K562 (cell line): ENCODE results near the gene MRPS18B. TPM values are rescaled to one million over a fixed set of nuclear protein-coding genes. Genes with fewer than 3 reads are reported as not detected.
A peak's percentile ranks its signal among the peaks of the same experiment; 100 is the strongest.

Experiments used
- ASH1L ChIP-seq: fragments of 450-650 bp; IDR thresholded peaks from 2 replicates; pipeline ENCODE4 v1.6.1; 2018; ENCODE audit warnings: borderline replicate concordance, mild to moderate bottlenecking, low read depth; ENCODE audit not compliant: partially characterized antibody
- BCL6 ChIP-seq: fragments of 250-450 bp; sonication (Bioruptor Pico); IDR thresholded peaks from 2 replicates; pipeline ENCODE4 v1.4.0; 2020
- CBX1 ChIP-seq: sonication (generic); IDR thresholded peaks from 2 replicates; pipeline ENCODE4 v1.6.1; 2016; ENCODE audit warnings: antibody characterized with exemption, low read depth, mild to moderate bottlenecking
- CREB3 ChIP-seq: fragments of 450-650 bp; conservative IDR thresholded peaks from 2 replicates; pipeline ENCODE4 v1.6.1; 2016; ENCODE audit warnings: missing genetic modification characterization, low read depth, mild to moderate bottlenecking, missing compliant biosample characterization, moderate library complexity
- E4F1 ChIP-seq: fragments of 250-450 bp; sonication (Bioruptor Pico); IDR thresholded peaks from 2 replicates; pipeline ENCODE4 v1.5.0; 2021; ENCODE audit warnings: mild to moderate bottlenecking, borderline replicate concordance
- ELF4 ChIP-seq: fragments of 450-650 bp; formaldehyde crosslinking; IDR thresholded peaks from 2 replicates; pipeline ENCODE4 v1.4.0; 2022; ENCODE audit warnings: missing genetic modification characterization
- GATAD2A ChIP-seq: fragments of 450-650 bp; IDR thresholded peaks from 2 replicates; pipeline ENCODE4 v1.6.1; 2017
- HSF4 ChIP-seq: fragments of 250-450 bp; sonication (Bioruptor Pico); IDR thresholded peaks from 2 replicates; pipeline ENCODE4 v2.1.2; 2022; ENCODE audit warnings: mild to moderate bottlenecking, moderate library complexity, borderline replicate concordance
- MAFF ChIP-seq: IDR thresholded peaks from 2 replicates; pipeline ENCODE4 v1.6.1; 2012; ENCODE audit warnings: low read length, improper control_type of control experiment
- MCM5 ChIP-seq: fragments of 450-650 bp; IDR thresholded peaks from 2 replicates; pipeline ENCODE4 v1.6.1; 2016; ENCODE audit warnings: low read depth
- MLX ChIP-seq, 2 experiments: fragments of 450-650 bp in 1 of 2; sonication (generic) in 1 of 2; formaldehyde crosslinking; conservative IDR thresholded peaks; 2 replicates each; pipeline versions ENCODE4 v1.4.0 to v1.8.1; 2020 to 2022; ENCODE audit warnings: mild to moderate bottlenecking in 1 of 2, missing genetic modification reagents in 1 of 2
- MYNN ChIP-seq, 2 experiments: sonication (generic); formaldehyde crosslinking in 1 of 2; IDR thresholded peaks; 2 replicates each; pipeline versions ENCODE4 v1.5.0 to v1.6.1; 2016 to 2020; ENCODE audit warnings: antibody characterized with exemption in 1 of 2, missing genetic modification reagents in 1 of 2
- PHF20 ChIP-seq: fragments of 450-650 bp; IDR thresholded peaks from 2 replicates; pipeline ENCODE4 v1.6.1; 2018; ENCODE audit not compliant: partially characterized antibody
- SIRT6 ChIP-seq: IDR thresholded peaks from one replicate; pipeline ENCODE4 v1.6.1; 2012; ENCODE audit warnings: low read depth, mild to moderate bottlenecking, control low read depth, inconsistent platforms, low read length, moderate library complexity
- ZNF165 ChIP-seq: fragments of 250-450 bp; sonication (Bioruptor Pico); IDR thresholded peaks from 2 replicates; pipeline ENCODE4 v1.4.0; 2020; ENCODE audit warnings: borderline replicate concordance
- ZNF277 ChIP-seq: fragments of 250-450 bp; sonication (Bioruptor Pico); IDR thresholded peaks from 2 replicates; pipeline ENCODE4 v1.8.0; 2022; ENCODE audit warnings: inconsistent platforms, mild to moderate bottlenecking, moderate library complexity, borderline replicate concordance
- ZNF354B ChIP-seq: fragments of 250-450 bp; sonication (Bioruptor Pico); IDR thresholded peaks from 2 replicates; pipeline ENCODE4 v1.4.0; 2020
- ZNF511 ChIP-seq: sonication (generic); formaldehyde crosslinking; IDR thresholded peaks from 2 replicates; pipeline ENCODE4 v1.8.0; 2022; ENCODE audit warnings: mild to moderate bottlenecking, missing genetic modification reagents
- ZNF512 ChIP-seq: IDR thresholded peaks from 2 replicates; pipeline ENCODE4 v1.6.1; 2016; ENCODE audit warnings: missing genetic modification characterization, missing compliant biosample characterization
- ZNF76 ChIP-seq: fragments of 250-450 bp; sonication (Bioruptor Pico); IDR thresholded peaks from 2 replicates; pipeline ENCODE4 v1.4.0; 2020; ENCODE audit warnings: mild to moderate bottlenecking, moderate library complexity, borderline replicate concordance
- polyA plus RNA-seq, 8 experiments: library from polyadenylated mRNA; depleted of rRNA in 4 of 8; stranded (reverse) in 5 of 8; unstranded in 3 of 8; fragments of >200 nt; fragmentation: Nextera tagmentation in 2 of 8; fragmentation: Illumina TruSeq in 1 of 8; extraction: Ambion mirVana in 2 of 8; extraction: Trizol in 1 of 8; gene quantifications; 2 replicates each; pipeline versions ENCODE4 v1.2.1 to v1.2.3, GENCODE V29; 2011 to 2014; ENCODE audit warnings: inconsistent platforms in 1 of 8, missing spikeins in 1 of 8
- total RNA-seq, 7 experiments: library from RNA; depleted of rRNA in 6 of 7; stranded (reverse); fragments of >200 nt in 6 of 7; fragmentation: Illumina TruSeq in 2 of 7; extraction: Trizol in 2 of 7; gene quantifications; 2 replicates each; pipeline versions ENCODE4 v1.2.1 to v1.2.3, GENCODE V29; 2011 to 2021; ENCODE audit warnings: low replicate concordance in 1 of 7

MRPS18B gene
- total and polyA plus RNA-seq, 9 of the 15 experiments (the other 6 are each of a cell fraction or from before 2014, with no cell fraction given) = 132 to 383 (median 178) TPM

GRCh38 chr6:30614044-30614842, 3.4 kb upstream of the MRPS18B start (continued):
- TF ChIP-seq ZNF277 (CRISPR knock-in tag) = no peak
- no peak for TF ChIP-seq MAFF
- no peak for TF ChIP-seq GATAD2A
- TF ChIP-seq MYNN (IDR thresholded peaks at IDR 0.05) = no peak; the same call in none of the 2 replicates
- TF ChIP-seq MYNN (CRISPR knock-in tag; IDR thresholded peaks at IDR 0.05) = no peak
- TF ChIP-seq ELF4 = 0 out of 2 replicates have a peak, but pooled peaks have one; percentile 30
- TF ChIP-seq BCL6 (CRISPR knock-in tag) = no peak
- no peak for TF ChIP-seq PHF20
- TF ChIP-seq MLX (CRISPR knock-in tag; conservative IDR thresholded peaks at IDR 0.05) = no peak
- TF ChIP-seq CREB3 = no peak
- no peak for TF ChIP-seq E4F1
- TF ChIP-seq ZNF165 (CRISPR knock-in tag) = no peak
- no peak for TF ChIP-seq ZNF354B (CRISPR knock-in tag)
- no peak for TF ChIP-seq ZNF76 (CRISPR knock-in tag)
- TF ChIP-seq MCM5 = no peak
- TF ChIP-seq ZNF512 = no peak
- no peak for TF ChIP-seq CBX1
- no peak for TF ChIP-seq ASH1L
- TF ChIP-seq ZNF511 = no peak
- no peak for TF ChIP-seq SIRT6
- TF ChIP-seq HSF4 (CRISPR knock-in tag) = no peak
